ENCODE data around the gene ERP29.
"Not testable (repeated sequence)": the region's sequence is repeated elsewhere in the genome, so short reads cannot be mapped to it uniquely, and the experiment has no call there.

The ERP29 gene

DNA sequence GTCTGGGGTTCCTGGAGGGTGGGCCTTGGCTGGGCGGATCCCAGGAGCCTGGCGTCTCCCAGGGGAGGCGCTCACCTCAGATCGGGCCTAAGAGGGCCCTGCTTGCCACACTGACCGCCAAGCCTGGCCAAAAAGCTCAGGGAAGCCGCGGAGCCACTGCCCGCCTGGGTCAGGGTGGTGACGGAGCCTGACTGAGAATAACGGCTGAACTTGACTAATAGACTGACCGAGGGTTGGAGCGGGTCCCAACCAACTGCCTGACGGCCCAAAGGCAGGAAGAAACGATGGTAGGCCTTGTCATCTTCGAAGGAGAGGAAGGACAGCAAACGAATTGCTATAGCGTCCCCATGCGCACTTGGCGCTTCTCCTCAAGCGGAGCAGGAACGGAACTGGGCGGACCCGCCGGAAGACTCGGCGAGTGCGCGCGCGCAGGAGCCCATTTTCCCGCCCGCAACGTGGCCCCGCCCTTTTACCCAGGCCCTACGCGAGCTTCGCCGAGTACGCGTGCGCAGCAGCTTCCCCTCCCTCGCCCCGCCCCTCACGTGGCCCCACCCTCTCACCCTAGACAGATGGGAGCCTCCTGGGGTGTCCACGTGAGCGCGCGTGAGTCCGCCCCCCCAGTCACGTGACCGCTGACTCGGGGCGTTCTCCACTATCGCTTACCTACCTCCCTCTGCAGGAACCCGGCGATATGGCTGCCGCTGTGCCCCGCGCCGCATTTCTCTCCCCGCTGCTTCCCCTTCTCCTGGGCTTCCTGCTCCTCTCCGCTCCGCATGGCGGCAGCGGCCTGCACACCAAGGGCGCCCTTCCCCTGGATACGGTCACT is at the start of gene ERP29, which contains the start of gene TMEM116:
Gene ERP29, plus strand, starts transcription at position 652 of the 826 bp plus-strand sequence. Its CDS starts 40 bp downstream, at position 692.
Gene TMEM116, minus strand, starts transcription at position 391 of the 826 bp plus-strand sequence. CDS start 7,895 bp downstream, outside the sequence.
- DNase-seq (ENCODE audit: low read depth) = peak; percentile 100

DNA sequence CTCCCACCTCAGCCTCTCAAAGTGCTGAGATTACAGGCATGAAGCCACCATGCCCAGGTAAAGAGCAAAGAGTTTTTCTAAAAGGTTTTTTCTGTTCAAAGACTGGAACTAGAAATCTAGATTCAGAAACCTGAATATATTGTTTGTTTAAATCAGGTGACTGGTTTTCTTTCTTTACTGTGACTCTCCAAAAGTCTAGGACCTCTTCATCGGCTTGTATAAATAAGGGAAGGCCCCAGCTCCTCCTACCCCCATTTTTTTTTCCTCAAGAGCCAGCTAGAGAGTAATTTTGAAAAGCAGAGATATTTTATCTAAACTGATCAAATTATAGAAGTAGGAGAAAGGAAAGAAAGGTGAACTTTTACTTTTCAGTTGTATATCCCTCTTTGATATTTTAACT is 48.3 kb upstream of the ERP29 start:
- DNase-seq (ENCODE audit: low read depth) = no peak

DNA sequence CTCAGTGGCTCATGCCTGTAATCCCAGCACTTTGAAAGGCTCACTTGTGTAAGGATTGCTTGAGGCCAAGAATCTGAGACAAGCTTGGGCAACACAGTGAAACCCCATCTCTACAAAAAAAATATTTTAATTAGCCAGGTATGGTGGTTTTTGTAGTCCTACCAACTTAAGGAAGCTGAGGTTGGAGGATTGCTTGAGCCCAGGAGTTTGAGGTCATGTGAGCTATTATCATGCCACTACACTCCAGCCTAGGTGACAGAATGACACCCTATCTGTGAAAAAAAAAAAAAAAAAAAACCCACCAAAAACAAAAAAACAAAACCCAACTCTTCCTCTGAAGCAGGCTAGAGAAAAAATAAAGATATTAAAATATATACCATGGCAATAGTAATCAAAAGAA is 41.4 kb upstream of the ERP29 start:
- DNase-seq (ENCODE audit: low read depth) = no peak

- no peak for DNase-seq (ENCODE audit: low read depth)
Observed at GRCh38 chr12:111975161-111975931, 37.9 kb upstream of the ERP29 start.

DNA sequence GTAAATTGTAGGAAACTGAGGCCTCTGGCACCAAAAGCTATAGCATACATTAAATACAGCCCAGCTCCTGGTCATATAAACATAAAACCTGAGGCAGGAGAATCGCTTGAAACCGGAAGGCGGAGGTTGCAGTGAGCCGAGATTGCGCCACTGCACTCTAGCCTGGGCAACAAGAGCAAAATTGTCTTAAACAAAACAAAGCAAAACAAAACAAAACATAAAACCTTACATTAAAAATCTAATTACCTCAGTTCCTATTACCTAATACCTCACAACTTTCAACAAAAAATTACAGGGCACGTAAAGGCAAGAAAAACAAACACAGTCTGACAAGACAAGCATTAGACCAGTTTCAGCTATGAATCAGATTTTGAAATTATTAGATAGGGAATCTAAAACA is 36.9 kb upstream of the ERP29 start:
- no peak for DNase-seq (ENCODE audit: low read depth)

- DNase-seq (ENCODE audit: low read depth) = no peak
Observed at GRCh38 chr12:111976860-111977259, 36.4 kb upstream of the ERP29 start.

DNA sequence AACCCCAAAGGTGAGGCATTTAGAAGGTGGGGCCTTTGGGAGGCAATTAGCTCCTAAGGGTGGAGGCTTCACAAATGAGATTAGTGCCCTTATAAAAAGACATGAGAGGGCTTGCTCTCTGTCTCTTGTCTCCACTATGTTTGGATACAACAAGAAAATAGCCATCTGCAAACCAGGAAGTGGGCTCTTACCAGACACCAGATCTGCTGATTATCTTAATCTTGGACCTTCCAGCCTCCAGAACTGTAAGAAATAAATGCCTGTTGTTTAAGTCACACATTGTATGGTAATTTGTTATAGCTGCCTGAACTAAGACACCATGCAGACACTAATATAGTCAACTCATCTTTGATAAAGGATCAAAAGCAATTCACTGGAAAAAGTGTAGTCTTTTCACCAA is 34.7 kb upstream of the ERP29 start:
- no peak for DNase-seq (ENCODE audit: low read depth)

DNA sequence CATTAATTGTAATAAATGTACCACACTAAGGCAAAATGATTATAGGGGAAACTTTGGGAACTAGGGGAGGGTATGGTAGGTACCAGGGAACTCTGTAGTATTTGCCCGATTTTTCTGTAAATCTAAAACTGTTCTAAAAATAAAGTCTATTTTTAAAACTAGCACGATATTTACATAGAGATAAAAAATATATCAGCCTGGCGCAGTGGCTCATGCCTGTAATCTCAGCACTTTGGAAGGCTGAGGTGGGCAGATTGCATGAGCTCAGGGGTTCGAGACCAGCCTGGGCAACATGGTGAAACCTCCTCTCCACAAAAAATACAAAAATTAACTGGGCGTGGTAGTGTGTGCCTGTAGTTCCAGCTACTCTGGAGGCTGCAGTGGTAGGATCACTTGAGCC is 32.6 kb upstream of the ERP29 start:
- DNase-seq (ENCODE audit: low read depth) = no peak

- DNase-seq (ENCODE audit: low read depth) = no peak
Observed at GRCh38 chr12:111981987-111982386, 31.2 kb upstream of the ERP29 start.

- no peak for DNase-seq (ENCODE audit: low read depth)
Observed at GRCh38 chr12:111984820-111985219, 28.4 kb upstream of the ERP29 start.

GRCh38 chr12:111991535-111991934 is 21.7 kb upstream of the ERP29 start:
- no peak for DNase-seq (ENCODE audit: low read depth)

DNA sequence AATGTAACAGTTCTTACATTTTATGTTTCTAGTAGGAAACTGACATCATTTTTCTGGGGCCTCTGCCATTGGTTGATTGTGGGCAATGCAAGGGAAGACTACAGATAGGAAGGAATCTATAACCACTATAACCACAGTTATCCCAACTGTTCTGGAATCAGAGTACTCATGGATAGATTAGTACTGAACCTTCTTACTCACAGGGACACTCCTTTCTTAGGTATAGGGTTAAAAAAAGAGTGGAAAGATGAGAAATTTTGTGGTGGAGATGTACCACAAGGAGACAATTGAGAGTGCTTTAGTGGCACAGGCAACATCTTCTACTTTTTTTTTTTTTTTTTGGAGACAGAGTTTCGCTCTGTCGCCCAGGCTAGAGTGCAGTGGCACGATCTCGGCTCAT is 21.3 kb upstream of the ERP29 start:
- DNase-seq (ENCODE audit: low read depth) = no peak

DNA sequence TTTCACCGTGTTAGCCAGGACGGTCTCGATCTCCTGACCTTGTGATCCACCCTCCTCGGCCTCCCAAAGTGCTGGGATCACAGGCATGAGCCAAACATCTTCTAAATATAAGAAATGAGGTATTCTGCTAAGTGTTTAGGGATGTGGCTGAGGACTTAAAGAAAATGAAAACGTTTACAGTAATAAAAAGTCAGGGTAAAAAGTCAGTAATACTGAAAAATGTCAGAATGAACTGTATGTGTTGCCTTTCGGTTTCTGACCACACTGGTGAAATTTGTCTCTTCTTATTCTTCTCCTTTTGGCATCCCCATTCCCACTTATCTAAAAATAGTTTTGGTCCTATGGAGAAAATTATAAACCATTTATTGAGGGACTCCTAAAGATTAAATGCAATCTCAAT is 20.8 kb upstream of the ERP29 start:
- no peak for DNase-seq (ENCODE audit: low read depth)

GRCh38 chr12:111993292-111994150 is 19.7 kb upstream of the ERP29 start:
- DNase-seq (ENCODE audit: low read depth) = no peak

DNA sequence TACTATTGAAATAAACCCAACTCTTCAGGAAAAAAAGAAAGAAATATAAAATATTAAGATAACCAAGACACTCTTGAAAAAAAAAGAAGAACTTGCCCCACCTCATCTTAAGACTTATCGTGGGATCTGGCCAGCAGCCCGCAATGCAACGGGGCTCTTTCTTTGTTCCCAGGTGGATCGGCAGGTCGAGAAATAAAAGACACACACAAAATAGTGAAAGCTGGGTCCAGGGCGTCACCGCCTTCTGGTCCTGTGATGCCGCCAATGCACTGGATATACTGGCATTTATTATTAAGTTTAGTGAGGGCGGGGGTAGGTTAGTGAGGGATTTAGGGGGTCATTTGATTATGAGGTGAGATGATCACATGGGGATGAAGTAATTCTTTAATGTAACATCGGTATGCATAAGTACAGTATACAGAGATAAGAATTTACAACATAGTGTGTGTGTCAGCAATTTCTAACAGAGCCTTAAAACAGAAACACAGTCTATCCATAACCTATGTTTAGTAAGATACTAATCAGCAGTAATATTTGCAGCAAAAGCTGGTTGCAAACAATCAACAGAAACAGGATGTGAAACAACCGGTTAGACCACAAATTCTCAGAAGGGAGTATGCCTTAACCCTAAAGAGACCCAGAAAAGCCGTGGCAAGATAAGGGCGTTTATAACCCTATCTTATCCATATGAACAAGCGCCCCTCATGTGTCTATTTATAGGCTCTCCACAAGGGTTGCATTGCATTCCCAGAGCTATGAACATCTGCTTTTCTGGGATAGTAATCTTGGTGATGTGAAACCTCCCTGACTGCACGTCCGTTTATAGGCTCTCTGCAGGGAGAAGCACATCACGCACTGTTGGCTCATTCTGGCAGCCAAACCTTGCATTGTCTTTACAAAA is 18.8 kb upstream of the ERP29 start:
- DNase-seq (ENCODE audit: low read depth) = not testable (repeated sequence)

DNA sequence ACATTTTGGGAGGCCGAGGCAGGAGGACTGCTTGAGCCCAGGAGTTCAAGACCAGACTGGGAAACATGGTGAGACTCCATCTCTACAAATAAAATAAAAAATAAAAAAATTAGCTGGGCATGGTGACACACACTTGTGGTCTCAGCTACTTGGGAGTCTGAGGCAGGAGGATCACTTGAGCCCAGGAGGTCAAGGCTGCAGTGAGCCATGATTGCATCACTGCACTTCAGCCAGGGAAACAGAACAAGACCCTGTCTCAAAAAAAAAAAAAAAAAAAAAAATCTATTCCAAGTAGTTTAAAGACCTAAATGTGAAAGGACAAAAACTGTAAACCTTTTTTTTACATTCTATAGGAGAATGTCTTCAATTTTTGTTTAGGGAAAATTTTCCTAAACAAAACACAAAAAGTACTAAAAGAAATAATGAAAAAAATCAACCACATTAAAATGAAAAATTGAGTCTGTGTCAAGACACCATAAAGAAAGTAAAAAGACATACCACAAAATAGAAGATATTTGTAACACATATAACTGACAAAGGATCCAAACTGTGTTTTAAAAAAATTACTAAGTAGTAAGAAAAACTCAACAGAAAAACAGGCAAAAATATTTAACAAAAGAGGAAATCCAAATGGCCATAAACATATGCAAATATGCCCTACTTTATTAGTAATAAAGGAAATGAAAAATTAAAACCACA is 17.3 kb upstream of the ERP29 start:
- no peak for DNase-seq (ENCODE audit: low read depth)

DNA sequence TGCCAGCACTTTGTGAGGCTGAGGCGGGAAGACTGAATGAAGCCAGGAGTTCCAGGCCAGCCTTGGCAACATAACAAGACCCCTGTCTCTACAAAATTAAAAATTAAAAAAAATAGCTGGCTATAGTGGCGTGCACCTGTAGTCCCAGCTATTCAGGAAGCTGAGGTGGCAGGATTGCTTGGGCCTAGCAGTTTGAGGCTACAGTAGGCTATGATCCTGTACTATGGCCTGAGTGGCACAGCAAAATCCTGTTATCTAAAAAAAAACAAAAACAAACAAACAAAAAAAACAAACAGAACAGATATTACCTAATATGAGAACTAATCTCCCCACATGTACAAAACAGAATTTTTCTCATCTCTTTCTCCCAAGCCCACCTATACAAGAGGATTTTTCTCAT is 15.9 kb upstream of the ERP29 start:
- DNase-seq (ENCODE audit: low read depth) = no peak

GRCh38 chr12:111998015-111998414 is 15.2 kb upstream of the ERP29 start:
- DNase-seq (ENCODE audit: low read depth) = no peak

DNA sequence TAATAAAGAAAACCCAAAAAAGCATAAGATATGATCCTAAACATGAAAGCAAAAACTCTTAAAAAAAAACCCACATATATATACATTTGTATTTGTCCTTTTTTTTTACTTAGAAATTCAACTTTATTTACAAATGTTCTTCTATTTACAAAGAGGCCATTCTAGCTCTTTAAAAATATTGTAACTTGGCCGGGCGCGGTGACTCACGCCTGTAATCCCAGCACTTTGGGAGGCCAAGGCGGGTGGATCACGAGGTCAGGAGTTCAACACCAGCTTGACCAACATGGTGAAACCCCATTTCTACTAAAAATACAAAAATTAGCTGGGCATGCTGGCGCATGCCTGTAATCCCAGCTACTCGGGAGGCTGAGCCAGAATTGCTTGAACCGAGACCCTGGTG is 14.1 kb upstream of the ERP29 start:
- not testable (repeated sequence) for DNase-seq (ENCODE audit: low read depth)

DNA sequence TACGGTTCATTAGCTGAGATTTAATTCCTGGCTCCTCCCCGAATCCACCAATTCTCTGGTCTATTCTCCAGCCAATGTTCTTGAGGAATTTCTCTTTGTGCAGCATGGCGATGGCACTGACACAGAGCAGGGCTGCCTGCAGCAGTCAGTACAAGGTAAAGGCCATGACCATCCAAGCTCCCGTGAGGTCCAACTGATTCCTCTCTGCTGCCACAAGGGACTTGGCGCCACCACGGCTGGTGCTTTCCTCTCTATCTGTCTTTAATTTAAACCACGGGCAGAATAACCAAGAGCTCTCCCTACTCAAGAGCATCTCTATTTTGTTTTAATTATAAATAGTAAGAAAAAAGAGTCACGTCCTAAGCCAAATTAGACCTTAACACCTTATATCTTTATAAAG is 12.4 kb upstream of the ERP29 start:
- no peak for DNase-seq (ENCODE audit: low read depth)

- no peak for DNase-seq (ENCODE audit: low read depth)
Observed at GRCh38 chr12:112001576-112001975, 11.7 kb upstream of the ERP29 start.
